Spleen (tissue), 11 donors: ENCODE measurements around the gene NOD1. TPM values are rescaled to one million over a fixed set of nuclear protein-coding genes. Genes with fewer than 3 reads are reported as not detected.
A peak's percentile ranks its signal among the peaks of the same experiment; 100 is the strongest.

Experiments
- DNase-seq: peaks from one replicate; pipeline ENCODE4 v3.0.0-alpha.2; 2020
- H3K27ac ChIP-seq, 8 donors: fragments of 200-600 bp; sonication (generic) in 7 of 8; 1 replicate in 4 of 8; 2 replicates in 4 of 8; pipeline versions ENCODE4 v1.5.0 to v1.8.0; 2016 to 2021; ENCODE audit warnings: inconsistent platforms in 4 of 8, mild to moderate bottlenecking in 4 of 8, moderate library complexity in 1 of 8
- H3K27me3 ChIP-seq, 7 donors: fragments of 200-600 bp; sonication (generic) in 6 of 7; replicated peaks in 1 of 7; 1 replicate in 4 of 7; 2 replicates in 3 of 7; pipeline versions ENCODE4 v1.5.0 to v1.8.0; 2016 to 2021; ENCODE audit warnings: inconsistent platforms in 3 of 7, mild to moderate bottlenecking in 1 of 7
- H3K36me3 ChIP-seq, 6 donors: fragments of 200-600 bp; sonication (generic) in 5 of 6; 1 replicate in 4 of 6; 2 replicates in 2 of 6; pipeline versions ENCODE4 v1.5.0 to v1.8.0; 2016 to 2021; ENCODE audit warnings: inconsistent platforms in 2 of 6
- H3K4me1 ChIP-seq, 6 donors: fragments of 200-600 bp; sonication (generic) in 5 of 6; 1 replicate in 3 of 6; 2 replicates in 3 of 6; pipeline versions ENCODE4 v1.5.0 to v1.8.0; 2016 to 2021; ENCODE audit warnings: inconsistent platforms in 3 of 6
- H3K4me3 ChIP-seq, 8 donors: fragments of 200-600 bp; sonication (generic) in 7 of 8; 1 replicate in 4 of 8; 2 replicates in 4 of 8; pipeline versions ENCODE4 v1.5.0 to v1.8.0; 2016 to 2021; ENCODE audit warnings: inconsistent platforms in 4 of 8, mild to moderate bottlenecking in 4 of 8, moderate library complexity in 2 of 8
- H3K9me3 ChIP-seq, 8 donors: fragments of 200-600 bp; sonication (generic) in 7 of 8; 1 replicate in 4 of 8; 2 replicates in 4 of 8; pipeline versions ENCODE4 v1.5.0 to v1.8.0; 2016 to 2021; ENCODE audit warnings: inconsistent platforms in 4 of 8
- CTCF ChIP-seq, 11 experiments: fragments of 200-600 bp in 7 of 11; fragments of 450-650 bp in 4 of 11; sonication (generic) in 4 of 11; IDR thresholded peaks in 8 of 11; conservative IDR thresholded peaks in 3 of 11; 1 replicate in 7 of 11; 2 replicates in 4 of 11; pipeline versions ENCODE4 v1.4.0 to v1.8.0; 2016 to 2021; ENCODE audit warnings: antibody characterized with exemption in 11 of 11, inconsistent platforms in 4 of 11, mild to moderate bottlenecking in 1 of 11
- POLR2A ChIP-seq, 3 donors: fragments of 450-650 bp; IDR thresholded peaks; one replicate each; pipeline ENCODE4 v1.5.1; 2017; ENCODE audit warnings: antibody characterized with exemption in 3 of 3, mild to moderate bottlenecking in 1 of 3
- POLR2AphosphoS5 ChIP-seq, 3 donors: sonication (generic); formaldehyde crosslinking; IDR thresholded peaks; one replicate each; pipeline ENCODE4 v1.5.1; 2017; ENCODE audit warnings: antibody characterized with exemption in 3 of 3
- WGBS, 5 donors: extraction: QIAGEN DNeasy Blood & Tissue Kit in 3 of 5; methylation state at CpG; one replicate each; pipeline versions ENCODE4 v1.1.5 to v1.1.7; 2013 to 2018; 5-methylcytosine and 5-hydroxymethylcytosine counted together
- intact Hi-C: fragments of 100-400 bp; cut with DNase I; formaldehyde crosslinking; loops from one replicate; pipeline ENCODE4 v1.15.0; 2023; ENCODE audit warnings: low total_unique reads
- polyA plus RNA-seq, 3 donors: library from polyadenylated mRNA; stranded (reverse); fragments of 200-250 nt; gene quantifications; one replicate each; pipeline ENCODE4 v1.2.1, GENCODE V29; 2013
- total RNA-seq, 7 donors: library from RNA; depleted of rRNA in 3 of 7; stranded (reverse); fragments of >200 nt in 3 of 7; fragmentation: NEBNext Ultra II Directional in 4 of 7; extraction: Animal tissue kit (Norgen Biotek cat#: 25700) in 4 of 7; gene quantifications; one replicate each; pipeline versions ENCODE4 v1.1.0 to v1.2.1, GENCODE V29; 2016 to 2021
- donor health status: healthy with polysubstance abuse.
- donor health status: DM: no; HTN: no; CAD: no; lungs with moderate emphysema.
- donor health status: DM: no; HTN: no; CAD: no.
- donor health status: Bipolar disorder and iron deficiency.
- donor health status: healthy.
- donor health status: DM: no; HTN: no; CAD: no.
- donor health status: DM: yes; HTN: yes; CAD: no.

The NOD1 gene
- total and polyA plus RNA-seq, 10 donors = 11.0 to 40.8 (median 33.5) TPM

- intact Hi-C loops = loop anchor here (5.0 kb wide), 1 partner anchor 169 kb away; no protein-coding TSS in a partner anchor
- TF ChIP-seq POLR2AphosphoS5 (IDR thresholded peaks at IDR 0.05) = no peak
- peak in 1 of 11 experiments; percentile 10 for TF ChIP-seq CTCF (IDR thresholded peaks at IDR 0.05 in 8 of 11, conservative IDR thresholded peaks at IDR 0.05 in 3 of 11)
- Histone ChIP-seq H3K4me3 (no peak overlapping the region), H3K4me1 (peaks cover 3 to 35% (median 25%) of the 10 kb centered on the region in 6 donors), H3K27me3 (no peaks in the 10 kb centered on the region), H3K27ac (peak overlapping the region in 6 of 8 donors; percentile 27 to 70 (median 48)), H3K9me3 (no peaks in the 10 kb centered on the region), H3K36me3 (peaks cover 4 to 62% (median 35%) of the 10 kb centered on the region in 6 donors)
- 86 to 98% (median 96%) methylated on average over 3 to 4 of the region's 4 CpGs for WGBS, 5 donors
- DNase-seq = no peak
These were observed 32.3 kb downstream of the NOD1 start for GRCh38 chr7:30446266-30446665.

- H3K36me3 ChIP-seq = peaks cover 4 to 57% (median 30%) of the 10 kb centered on the region in 6 donors
- intact Hi-C loops = loop anchor here (5.0 kb wide), 1 partner anchor 168 kb away; no protein-coding TSS in a partner anchor
- no peak overlapping the region for H3K4me3 ChIP-seq
- peaks cover 3 to 30% (median 20%) of the 10 kb centered on the region in 6 donors for H3K4me1 ChIP-seq
- WGBS, 5 donors = 20 to 44% (median 29%) methylated on average over 7 of the region's 7 CpGs
- H3K27ac ChIP-seq = peak overlapping the region in 6 of 8 donors; percentile 27 to 70 (median 48)
- TF ChIP-seq POLR2AphosphoS5 (IDR thresholded peaks at IDR 0.05) (peak in 1 of 3 donors; percentile 54), POLR2A (IDR thresholded peaks at IDR 0.05) (no peak), CTCF (IDR thresholded peaks at IDR 0.05 in 8 of 11, conservative IDR thresholded peaks at IDR 0.05 in 3 of 11) (peak; percentile 30 to 76 (median 68))
- no peaks in the 10 kb centered on the region for H3K9me3 ChIP-seq
- no peaks in the 10 kb centered on the region for H3K27me3 ChIP-seq
- peak; percentile 95 for DNase-seq
These were observed 32.8 kb downstream of the NOD1 start for GRCh38 chr7:30445770-30446169.

GRCh38 chr7:30437823-30438574, 40.6 kb downstream of the NOD1 start:
- WGBS, 5 donors = 77 to 90% (median 87%) methylated on average over 14 to 21 of the region's 21 CpGs
- H3K27ac ChIP-seq = peak overlapping the region in 3 of 8 donors; percentile 12 to 36 (median 32)
- no peaks in the 10 kb centered on the region for H3K27me3 ChIP-seq
- TF ChIP-seq CTCF (IDR thresholded peaks at IDR 0.05 in 8 of 11, conservative IDR thresholded peaks at IDR 0.05 in 3 of 11) = no peak
- no peak for TF ChIP-seq POLR2AphosphoS5 (IDR thresholded peaks at IDR 0.05)
- TF ChIP-seq POLR2A (IDR thresholded peaks at IDR 0.05) = no peak
- peaks cover 22 to 55% (median 33%) of the 10 kb centered on the region in 6 donors for H3K4me1 ChIP-seq
- no peak for DNase-seq
- H3K4me3 ChIP-seq = no peak overlapping the region
- peaks cover 0 to 62% (median 45%) of the 10 kb centered on the region in 6 donors for H3K36me3 ChIP-seq
- no peaks in the 10 kb centered on the region for H3K9me3 ChIP-seq
- intact Hi-C loops = no loop called here

- DNase-seq = no peak
- peaks cover 0 to 75% (median 45%) of the 10 kb centered on the region in 6 donors for H3K36me3 ChIP-seq
- WGBS, 5 donors = 81 to 100% (median 100%) methylated on average over 1 of the region's 1 CpG
- intact Hi-C loops = no loop called here
- TF ChIP-seq POLR2A (IDR thresholded peaks at IDR 0.05) (no peak), POLR2AphosphoS5 (IDR thresholded peaks at IDR 0.05) (no peak), CTCF (IDR thresholded peaks at IDR 0.05 in 8 of 11, conservative IDR thresholded peaks at IDR 0.05 in 3 of 11) (no peak)
- no peaks in the 10 kb centered on the region for H3K27me3 ChIP-seq
- no peaks in the 10 kb centered on the region for H3K9me3 ChIP-seq
- no peak overlapping the region for H3K4me3 ChIP-seq
- peak overlapping the region in 5 of 8 donors; percentile 7 to 80 (median 74) for H3K27ac ChIP-seq
- peaks cover 28 to 70% (median 48%) of the 10 kb centered on the region in 6 donors for H3K4me1 ChIP-seq
These were observed 42.1 kb downstream of the NOD1 start for GRCh38 chr7:30436518-30436917.
